GM23338 (cell line): ENCODE measurements around the gene HJV. TPM values are rescaled to one million over a fixed set of nuclear protein-coding genes. Genes with fewer than 3 reads are reported as not detected.
A peak's percentile ranks its signal among the peaks of the same experiment; 100 is the strongest.

Experiments
- ATAC-seq: fragments of 200-7000 bp; cut with Tn5 transposase; 3 replicates; pipeline ENCODE4 v1.9.1; 2020
- DNase-seq: peaks from one replicate; pipeline ENCODE4 v3.0.0-alpha.2; 2015; ENCODE audit warnings: low spot score
- H2AFZ ChIP-seq: fragments of 200-600 bp; sonication (generic); 2 replicates; pipeline ENCODE4 v1.8.0; 2016; ENCODE audit warnings: antibody characterized with exemption, mild to moderate bottlenecking, moderate library complexity
- H3F3A ChIP-seq: fragments of 200-600 bp; sonication (generic); replicated peaks from 2 replicates; pipeline ENCODE4 v1.8.0; 2017; ENCODE audit warnings: antibody characterized with exemption, mixed run types, low read depth
- H3K27ac ChIP-seq: fragments of 200-600 bp; sonication (generic); 2 replicates; pipeline ENCODE4 v1.6.1; 2016; ENCODE audit warnings: low read depth
- H3K27me3 ChIP-seq: fragments of 200-600 bp; sonication (generic); 2 replicates; pipeline ENCODE4 v1.8.0; 2016; ENCODE audit warnings: mild to moderate bottlenecking, mixed run types, moderate library complexity; ENCODE audit not compliant: insufficient read depth
- H3K36me3 ChIP-seq: fragments of 200-600 bp; sonication (generic); 2 replicates; pipeline ENCODE4 v1.8.0; 2016; ENCODE audit warnings: mild to moderate bottlenecking; ENCODE audit not compliant: insufficient read depth
- H3K4me1 ChIP-seq: fragments of 200-600 bp; sonication (generic); 2 replicates; pipeline ENCODE4 v1.8.0; 2016; ENCODE audit warnings: mild to moderate bottlenecking, moderate library complexity; ENCODE audit not compliant: insufficient read depth
- H3K4me2 ChIP-seq: fragments of 200-600 bp; sonication (generic); 2 replicates; pipeline ENCODE4 v1.7.1; 2017; ENCODE audit warnings: mixed run types
- H3K4me3 ChIP-seq: fragments of 200-600 bp; sonication (generic); 2 replicates; pipeline ENCODE4 v1.6.1; 2016; ENCODE audit warnings: mixed run types
- H3K79me2 ChIP-seq: fragments of 200-600 bp; sonication (generic); replicated peaks from 2 replicates; pipeline ENCODE4 v1.8.0; 2017; ENCODE audit warnings: mild to moderate bottlenecking; ENCODE audit not compliant: insufficient read depth
- H3K9me2 ChIP-seq: fragments of 200-600 bp; sonication (generic); 2 replicates; pipeline ENCODE4 v1.8.0; 2017; ENCODE audit not compliant: insufficient read depth
- H4K20me1 ChIP-seq: fragments of 200-600 bp; sonication (generic); replicated peaks from 2 replicates; pipeline ENCODE4 v1.8.0; 2017; ENCODE audit warnings: mild to moderate bottlenecking; ENCODE audit not compliant: insufficient read depth
- H3K27ac Mint-ChIP-seq: 2 replicates; pipeline ENCODE4 v1.8.0; 2020; ENCODE audit warnings: inconsistent platforms, mild to moderate bottlenecking, moderate library complexity, mixed read lengths
- H3K27me3 Mint-ChIP-seq: 3 replicates; pipeline ENCODE4 v1.8.0; 2022; ENCODE audit warnings: low read depth, mild to moderate bottlenecking, moderate library complexity, mixed read lengths, inconsistent platforms; ENCODE audit not compliant: insufficient read depth, poor library complexity
- H3K36me3 Mint-ChIP-seq: 3 replicates; pipeline ENCODE4 v1.8.0; 2021; ENCODE audit warnings: low read depth, mild to moderate bottlenecking, inconsistent platforms, moderate library complexity, mixed read lengths
- H3K4me1 Mint-ChIP-seq: 3 replicates; pipeline ENCODE4 v1.8.0; 2020; ENCODE audit warnings: mild to moderate bottlenecking, inconsistent platforms, mixed read lengths
- H3K4me3 Mint-ChIP-seq: 3 replicates; pipeline ENCODE4 v1.8.0; 2021; ENCODE audit warnings: moderate library complexity, mild to moderate bottlenecking, inconsistent platforms, mixed read lengths
- H3K9me3 Mint-ChIP-seq: 3 replicates; pipeline ENCODE4 v1.8.0; 2020; ENCODE audit warnings: moderate library complexity, mild to moderate bottlenecking, inconsistent platforms, mixed read lengths
- CREB1 ChIP-seq: fragments of 250-450 bp; sonication (Bioruptor Pico); IDR thresholded peaks from 2 replicates; pipeline ENCODE4 v1.5.0; 2020; ENCODE audit warnings: low read depth, mild to moderate bottlenecking, moderate library complexity
- ETS1 ChIP-seq: IDR thresholded peaks from 2 replicates; pipeline ENCODE4 v1.6.1; 2016; ENCODE audit warnings: antibody characterized with exemption
- EZH2 ChIP-seq: fragments of 200-600 bp; sonication (generic); IDR thresholded peaks from one replicate; pipeline ENCODE4 v1.8.0; 2017; ENCODE audit warnings: antibody characterized with exemption, mild to moderate bottlenecking, low read depth; ENCODE audit not compliant: unreplicated experiment
- EZH2phosphoT487 ChIP-seq: fragments of 200-600 bp; sonication (generic); IDR thresholded peaks from one replicate; pipeline ENCODE4 v1.8.1; 2018; ENCODE audit warnings: antibody characterized with exemption; ENCODE audit not compliant: unreplicated experiment
- JUNB ChIP-seq: IDR thresholded peaks from one replicate; pipeline ENCODE4 v1.6.1; 2016; ENCODE audit warnings: antibody characterized with exemption; ENCODE audit not compliant: unreplicated experiment
- NANOG ChIP-seq: IDR thresholded peaks from 2 replicates; pipeline ENCODE4 v1.6.1; 2016; ENCODE audit warnings: antibody characterized with exemption, borderline replicate concordance
- POLR2AphosphoS5 ChIP-seq: IDR thresholded peaks from 2 replicates; pipeline ENCODE4 v1.6.1; 2016; ENCODE audit warnings: antibody characterized with exemption, low read depth
- REST ChIP-seq: IDR thresholded peaks from one replicate; pipeline ENCODE4 v1.6.1; 2018; ENCODE audit warnings: antibody characterized with exemption; ENCODE audit not compliant: unreplicated experiment
- STAT1 ChIP-seq: IDR thresholded peaks from one replicate; pipeline ENCODE4 v1.6.1; 2016; ENCODE audit warnings: antibody characterized with exemption; ENCODE audit not compliant: unreplicated experiment
- ZNF114 ChIP-seq: fragments of 250-450 bp; sonication (Bioruptor Pico); IDR thresholded peaks from 2 replicates; pipeline ENCODE4 v1.5.0; 2020; ENCODE audit warnings: mild to moderate bottlenecking, moderate library complexity
- ZNF331 ChIP-seq: fragments of 250-450 bp; sonication (Bioruptor Pico); IDR thresholded peaks from 2 replicates; pipeline ENCODE4 v1.5.0; 2020; ENCODE audit warnings: low read depth, mild to moderate bottlenecking, moderate library complexity
- polyA plus RNA-seq: library from polyadenylated mRNA; unstranded; fragments of >200 nt; fragmentation: Nextera tagmentation; extraction: Ambion mirVana; gene quantifications from 2 replicates; pipeline ENCODE4 v1.2.1, GENCODE V29; 2016
- total RNA-seq: library from RNA; depleted of rRNA; stranded (reverse); fragments of >200 nt; shearing (Covaris generic); gene quantifications from 2 replicates; pipeline ENCODE4 v1.2.3, GENCODE V29; 2014
- TF ChIP-seq, protein P1 (sequence below), 2 experiments: fragments of 200-600 bp in 1 of 2; sonication (generic) in 1 of 2; conservative IDR thresholded peaks; 2 replicates each; pipeline versions ENCODE4 v1.5.1 to v1.6.1; 2016 to 2017; ENCODE audit warnings: antibody characterized with exemption in 2 of 2, low read depth in 2 of 2, mild to moderate bottlenecking in 2 of 2, moderate library complexity in 1 of 2
- TF ChIP-seq, protein P2 (sequence below): fragments of 250-450 bp; sonication (Bioruptor Pico); IDR thresholded peaks from 2 replicates; pipeline ENCODE4 v1.5.0; 2020; ENCODE audit warnings: mild to moderate bottlenecking, moderate library complexity

HJV gene
- total and polyA plus RNA-seq, 2 experiments from 2014 or later, result 0.42 to 0.45 TPM

GRCh38 chr1:146036241-146036964 lies 14.9 kb upstream of the HJV start:
- H3K4me1 ChIP-seq, result no peaks in the 10 kb centered on the region
- H3F3A ChIP-seq, result peaks cover 8% of the 10 kb centered on the region; the same call in 1 of the 2 replicates
- no peaks in the 10 kb centered on the region for H3K36me3 ChIP-seq
- no peaks in the 10 kb centered on the region for H4K20me1 ChIP-seq
- H3K27ac ChIP-seq, result no peak overlapping the region
- ATAC-seq (no peak), DNase-seq (no peak)
- peak overlapping the region; percentile 82 for H3K4me2 ChIP-seq
- no peaks in the 10 kb centered on the region for H3K27me3 ChIP-seq
- peaks cover 10% of the 10 kb centered on the region; the same call in 2 of the 3 replicates for H3K36me3 Mint-ChIP-seq
- H3K79me2 ChIP-seq, result no peaks in the 10 kb centered on the region
- no peak overlapping the region; the same call in none of the 2 replicates for H3K27ac Mint-ChIP-seq
- peaks cover 12% of the 10 kb centered on the region for H3K4me1 Mint-ChIP-seq
- TF ChIP-seq, protein P1, sequence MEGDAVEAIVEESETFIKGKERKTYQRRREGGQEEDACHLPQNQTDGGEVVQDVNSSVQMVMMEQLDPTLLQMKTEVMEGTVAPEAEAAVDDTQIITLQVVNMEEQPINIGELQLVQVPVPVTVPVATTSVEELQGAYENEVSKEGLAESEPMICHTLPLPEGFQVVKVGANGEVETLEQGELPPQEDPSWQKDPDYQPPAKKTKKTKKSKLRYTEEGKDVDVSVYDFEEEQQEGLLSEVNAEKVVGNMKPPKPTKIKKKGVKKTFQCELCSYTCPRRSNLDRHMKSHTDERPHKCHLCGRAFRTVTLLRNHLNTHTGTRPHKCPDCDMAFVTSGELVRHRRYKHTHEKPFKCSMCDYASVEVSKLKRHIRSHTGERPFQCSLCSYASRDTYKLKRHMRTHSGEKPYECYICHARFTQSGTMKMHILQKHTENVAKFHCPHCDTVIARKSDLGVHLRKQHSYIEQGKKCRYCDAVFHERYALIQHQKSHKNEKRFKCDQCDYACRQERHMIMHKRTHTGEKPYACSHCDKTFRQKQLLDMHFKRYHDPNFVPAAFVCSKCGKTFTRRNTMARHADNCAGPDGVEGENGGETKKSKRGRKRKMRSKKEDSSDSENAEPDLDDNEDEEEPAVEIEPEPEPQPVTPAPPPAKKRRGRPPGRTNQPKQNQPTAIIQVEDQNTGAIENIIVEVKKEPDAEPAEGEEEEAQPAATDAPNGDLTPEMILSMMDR (conservative IDR thresholded peaks at IDR 0.05; ENCODE audit: low read depth in 2 of 2), result no peak
- TF ChIP-seq EZH2 (no peak), ZNF331 (CRISPR knock-in tag) (no peak), POLR2AphosphoS5 (no peak), STAT1 (no peak), EZH2phosphoT487 (no peak), ZNF114 (CRISPR knock-in tag) (no peak), JUNB (no peak), REST (no peak), ETS1 (no peak), CREB1 (CRISPR knock-in tag) (no peak), NANOG (no peak)
- TF ChIP-seq, protein P2, sequence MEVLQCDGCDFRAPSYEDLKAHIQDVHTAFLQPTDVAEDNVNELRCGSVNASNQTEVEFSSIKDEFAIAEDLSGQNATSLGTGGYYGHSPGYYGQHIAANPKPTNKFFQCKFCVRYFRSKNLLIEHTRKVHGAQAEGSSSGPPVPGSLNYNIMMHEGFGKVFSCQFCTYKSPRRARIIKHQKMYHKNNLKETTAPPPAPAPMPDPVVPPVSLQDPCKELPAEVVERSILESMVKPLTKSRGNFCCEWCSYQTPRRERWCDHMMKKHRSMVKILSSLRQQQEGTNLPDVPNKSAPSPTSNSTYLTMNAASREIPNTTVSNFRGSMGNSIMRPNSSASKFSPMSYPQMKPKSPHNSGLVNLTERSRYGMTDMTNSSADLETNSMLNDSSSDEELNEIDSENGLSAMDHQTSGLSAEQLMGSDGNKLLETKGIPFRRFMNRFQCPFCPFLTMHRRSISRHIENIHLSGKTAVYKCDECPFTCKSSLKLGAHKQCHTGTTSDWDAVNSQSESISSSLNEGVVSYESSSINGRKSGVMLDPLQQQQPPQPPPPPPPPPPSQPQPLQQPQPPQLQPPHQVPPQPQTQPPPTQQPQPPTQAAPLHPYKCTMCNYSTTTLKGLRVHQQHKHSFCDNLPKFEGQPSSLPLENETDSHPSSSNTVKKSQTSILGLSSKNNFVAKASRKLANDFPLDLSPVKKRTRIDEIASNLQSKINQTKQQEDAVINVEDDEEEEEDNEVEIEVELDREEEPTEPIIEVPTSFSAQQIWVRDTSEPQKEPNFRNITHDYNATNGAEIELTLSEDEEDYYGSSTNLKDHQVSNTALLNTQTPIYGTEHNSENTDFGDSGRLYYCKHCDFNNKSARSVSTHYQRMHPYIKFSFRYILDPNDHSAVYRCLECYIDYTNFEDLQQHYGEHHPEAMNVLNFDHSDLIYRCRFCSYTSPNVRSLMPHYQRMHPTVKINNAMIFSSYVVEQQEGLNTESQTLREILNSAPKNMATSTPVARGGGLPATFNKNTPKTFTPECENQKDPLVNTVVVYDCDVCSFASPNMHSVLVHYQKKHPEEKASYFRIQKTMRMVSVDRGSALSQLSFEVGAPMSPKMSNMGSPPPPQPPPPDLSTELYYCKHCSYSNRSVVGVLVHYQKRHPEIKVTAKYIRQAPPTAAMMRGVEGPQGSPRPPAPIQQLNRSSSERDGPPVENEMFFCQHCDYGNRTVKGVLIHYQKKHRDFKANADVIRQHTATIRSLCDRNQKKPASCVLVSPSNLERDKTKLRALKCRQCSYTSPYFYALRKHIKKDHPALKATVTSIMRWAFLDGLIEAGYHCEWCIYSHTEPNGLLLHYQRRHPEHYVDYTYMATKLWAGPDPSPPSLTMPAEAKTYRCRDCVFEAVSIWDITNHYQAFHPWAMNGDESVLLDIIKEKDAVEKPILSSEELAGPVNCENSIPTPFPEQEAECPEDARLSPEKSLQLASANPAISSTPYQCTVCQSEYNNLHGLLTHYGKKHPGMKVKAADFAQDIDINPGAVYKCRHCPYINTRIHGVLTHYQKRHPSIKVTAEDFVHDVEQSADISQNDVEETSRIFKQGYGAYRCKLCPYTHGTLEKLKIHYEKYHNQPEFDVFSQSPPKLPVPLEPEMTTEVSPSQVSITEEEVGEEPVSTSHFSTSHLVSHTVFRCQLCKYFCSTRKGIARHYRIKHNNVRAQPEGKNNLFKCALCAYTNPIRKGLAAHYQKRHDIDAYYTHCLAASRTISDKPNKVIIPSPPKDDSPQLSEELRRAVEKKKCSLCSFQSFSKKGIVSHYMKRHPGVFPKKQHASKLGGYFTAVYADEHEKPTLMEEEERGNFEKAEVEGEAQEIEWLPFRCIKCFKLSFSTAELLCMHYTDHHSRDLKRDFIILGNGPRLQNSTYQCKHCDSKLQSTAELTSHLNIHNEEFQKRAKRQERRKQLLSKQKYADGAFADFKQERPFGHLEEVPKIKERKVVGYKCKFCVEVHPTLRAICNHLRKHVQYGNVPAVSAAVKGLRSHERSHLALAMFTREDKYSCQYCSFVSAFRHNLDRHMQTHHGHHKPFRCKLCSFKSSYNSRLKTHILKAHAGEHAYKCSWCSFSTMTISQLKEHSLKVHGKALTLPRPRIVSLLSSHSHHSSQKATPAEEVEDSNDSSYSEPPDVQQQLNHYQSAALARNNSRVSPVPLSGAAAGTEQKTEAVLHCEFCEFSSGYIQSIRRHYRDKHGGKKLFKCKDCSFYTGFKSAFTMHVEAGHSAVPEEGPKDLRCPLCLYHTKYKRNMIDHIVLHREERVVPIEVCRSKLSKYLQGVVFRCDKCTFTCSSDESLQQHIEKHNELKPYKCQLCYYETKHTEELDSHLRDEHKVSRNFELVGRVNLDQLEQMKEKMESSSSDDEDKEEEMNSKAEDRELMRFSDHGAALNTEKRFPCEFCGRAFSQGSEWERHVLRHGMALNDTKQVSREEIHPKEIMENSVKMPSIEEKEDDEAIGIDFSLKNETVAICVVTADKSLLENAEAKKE, result no peak
- H2AFZ ChIP-seq, result no peak overlapping the region
- peak overlapping the region; percentile 99 for H3K4me3 Mint-ChIP-seq
- H3K4me3 ChIP-seq, result peak overlapping the region; percentile 84
- peaks cover 42% of the 10 kb centered on the region for H3K27me3 Mint-ChIP-seq
- H3K9me3 Mint-ChIP-seq, result peaks cover 23% of the 10 kb centered on the region
- no peaks in the 10 kb centered on the region for H3K9me2 ChIP-seq
